ENCODE results near the gene CAB39L.

Gene CAB39L

DNA sequence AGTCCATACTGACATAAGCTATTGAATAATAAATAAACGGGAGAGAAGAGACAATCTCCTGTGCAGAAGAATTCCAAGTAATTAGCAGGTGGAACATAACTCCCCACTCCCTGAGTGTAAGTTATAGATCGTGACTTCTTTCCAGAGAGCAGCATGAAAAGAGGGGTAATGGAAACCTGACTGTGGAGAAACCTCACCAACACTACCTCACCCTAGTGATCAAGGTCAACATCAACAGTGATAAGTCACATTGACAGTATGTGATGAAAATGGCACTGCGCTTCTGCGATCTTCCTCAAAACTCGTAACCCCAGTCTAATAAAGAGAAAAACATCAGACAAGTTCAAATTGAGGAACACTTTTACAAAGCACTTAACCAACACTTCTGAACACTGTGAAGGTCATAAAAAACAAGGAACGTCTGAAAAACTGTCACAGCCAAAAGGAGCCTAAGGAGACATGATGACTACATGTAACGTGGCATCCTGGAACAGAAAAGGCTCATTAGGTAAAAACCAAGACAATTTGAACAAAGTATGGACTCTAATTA, 19.8 kb downstream of the CAB39L start:
- H2BK120ac ChIP-seq (ENCODE audit: low read depth, low read length) = no peak overlapping the region
- H3K4ac ChIP-seq (ENCODE audit: low read length) = no peak overlapping the region
- H2AK5ac ChIP-seq (ENCODE audit: low read depth, low read length) = no peak overlapping the region
- H2AFZ ChIP-seq (ENCODE audit: low read length) = no peak overlapping the region
- H3K14ac ChIP-seq (ENCODE audit: low read length) = no peak overlapping the region
- no peak overlapping the region for H2BK5ac ChIP-seq (ENCODE audit: low read length)
- H3K4me1 ChIP-seq (ENCODE audit: control insufficient read depth in 2 of 2, insufficient read depth in 1 of 2, low read depth in 1 of 2, low read length in 2 of 2) = peaks cover 2 to 6% of the 10 kb centered on the region in 2 donors
- no CpG with 5 or more reads among the region's 7 CpGs for WGBS, 2 donors (ENCODE audit: extremely low coverage in 2 of 2, insufficient read length in 2 of 2, insufficient replicate concordance in 1 of 2)
- DNase-seq (ENCODE audit: low spot score) = no peak
- H3K23ac ChIP-seq (ENCODE audit: low read depth, low read length, poor library complexity) = no peak overlapping the region
- H3K27me3 ChIP-seq (ENCODE audit: control insufficient read depth in 3 of 3, insufficient read depth in 3 of 3, low read depth in 1 of 3, low read length in 3 of 3) = no peaks in the 10 kb centered on the region
- H3K18ac ChIP-seq (ENCODE audit: low read length) = no peak overlapping the region
- H2BK12ac ChIP-seq (ENCODE audit: low read length) = no peak overlapping the region
- H3K4me2 ChIP-seq (ENCODE audit: insufficient read depth, low read length, poor library complexity, severe bottlenecking) = no peak overlapping the region
- no peaks in the 10 kb centered on the region for H3K36me3 ChIP-seq (replicated peaks in 1 of 2; ENCODE audit: control insufficient read depth in 2 of 2, insufficient read depth in 2 of 2, low read length in 2 of 2)
- no peak overlapping the region for H4K8ac ChIP-seq (ENCODE audit: low read depth, low read length)
- H3K4me3 ChIP-seq (ENCODE audit: low read length in 2 of 2) = no peak overlapping the region
- H3K27ac ChIP-seq (replicated peaks; ENCODE audit: low read length) = no peak overlapping the region
- no peaks in the 10 kb centered on the region for H3K79me1 ChIP-seq (ENCODE audit: low read depth, low read length)
- no peak overlapping the region for H4K91ac ChIP-seq (ENCODE audit: low read depth, low read length, poor library complexity)
- H3K9ac ChIP-seq (ENCODE audit: low read depth, low read length, poor library complexity) = no peak overlapping the region
- no peak overlapping the region for H2BK15ac ChIP-seq (ENCODE audit: low read length)
- no peaks in the 10 kb centered on the region for H3K9me3 ChIP-seq (replicated peaks in 1 of 2; ENCODE audit: control insufficient read depth in 2 of 2, insufficient read depth in 1 of 2, low read depth in 1 of 2, low read length in 2 of 2)

DNA sequence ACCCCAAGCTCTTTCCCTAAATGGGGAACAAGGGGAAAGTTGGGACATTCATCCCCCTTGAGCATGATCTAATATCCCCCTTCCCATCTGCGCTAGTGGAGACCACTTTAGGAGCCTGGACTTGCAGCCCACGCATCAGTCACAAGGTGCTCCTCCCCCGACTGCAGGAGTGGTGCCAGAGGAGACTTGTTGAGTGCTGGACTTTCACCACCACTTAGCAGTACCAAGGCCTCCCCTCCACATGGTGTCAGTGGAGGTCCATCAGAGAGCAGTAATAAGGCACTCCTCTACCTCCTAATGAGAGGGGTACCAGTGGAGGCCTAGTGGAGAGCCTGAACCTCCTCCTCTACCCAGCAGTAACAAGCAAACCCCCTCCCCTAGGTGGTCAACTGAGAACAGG, 22.5 kb downstream of the CAB39L start:
- H3K4me3 ChIP-seq (ENCODE audit: low read length in 2 of 2) = no peak overlapping the region
- no peak for DNase-seq (ENCODE audit: low spot score)
- H3K14ac ChIP-seq (ENCODE audit: low read length) = no peak overlapping the region
- peaks cover 2 to 6% of the 10 kb centered on the region in 2 donors for H3K4me1 ChIP-seq (ENCODE audit: control insufficient read depth in 2 of 2, insufficient read depth in 1 of 2, low read depth in 1 of 2, low read length in 2 of 2)
- H3K9me3 ChIP-seq (replicated peaks in 1 of 2; ENCODE audit: control insufficient read depth in 2 of 2, insufficient read depth in 1 of 2, low read depth in 1 of 2, low read length in 2 of 2) = no peaks in the 10 kb centered on the region
- H3K4ac ChIP-seq (ENCODE audit: low read length) = no peak overlapping the region
- no peaks in the 10 kb centered on the region for H3K27me3 ChIP-seq (ENCODE audit: control insufficient read depth in 3 of 3, insufficient read depth in 3 of 3, low read depth in 1 of 3, low read length in 3 of 3)
- H3K4me2 ChIP-seq (ENCODE audit: insufficient read depth, low read length, poor library complexity, severe bottlenecking) = no peak overlapping the region
- H3K79me1 ChIP-seq (ENCODE audit: low read depth, low read length) = no peaks in the 10 kb centered on the region
- H3K18ac ChIP-seq (ENCODE audit: low read length) = no peak overlapping the region
- no peak overlapping the region for H2BK120ac ChIP-seq (ENCODE audit: low read depth, low read length)
- H2BK15ac ChIP-seq (ENCODE audit: low read length) = no peak overlapping the region
- H2AK5ac ChIP-seq (ENCODE audit: low read depth, low read length) = no peak overlapping the region
- H3K27ac ChIP-seq (replicated peaks; ENCODE audit: low read length) = no peak overlapping the region
- no peak overlapping the region for H4K8ac ChIP-seq (ENCODE audit: low read depth, low read length)
- no peak overlapping the region for H3K9ac ChIP-seq (ENCODE audit: low read depth, low read length, poor library complexity)
- H3K36me3 ChIP-seq (replicated peaks in 1 of 2; ENCODE audit: control insufficient read depth in 2 of 2, insufficient read depth in 2 of 2, low read length in 2 of 2) = no peaks in the 10 kb centered on the region
- H2BK5ac ChIP-seq (ENCODE audit: low read length) = no peak overlapping the region
- H3K23ac ChIP-seq (ENCODE audit: low read depth, low read length, poor library complexity) = no peak overlapping the region
- no peak overlapping the region for H2AFZ ChIP-seq (ENCODE audit: low read length)
- H4K91ac ChIP-seq (ENCODE audit: low read depth, low read length, poor library complexity) = no peak overlapping the region
- H2BK12ac ChIP-seq (ENCODE audit: low read length) = no peak overlapping the region
- no CpG with 5 or more reads among the region's 3 CpGs for WGBS, 2 donors (ENCODE audit: extremely low coverage in 2 of 2, insufficient read length in 2 of 2, insufficient replicate concordance in 1 of 2)

DNA sequence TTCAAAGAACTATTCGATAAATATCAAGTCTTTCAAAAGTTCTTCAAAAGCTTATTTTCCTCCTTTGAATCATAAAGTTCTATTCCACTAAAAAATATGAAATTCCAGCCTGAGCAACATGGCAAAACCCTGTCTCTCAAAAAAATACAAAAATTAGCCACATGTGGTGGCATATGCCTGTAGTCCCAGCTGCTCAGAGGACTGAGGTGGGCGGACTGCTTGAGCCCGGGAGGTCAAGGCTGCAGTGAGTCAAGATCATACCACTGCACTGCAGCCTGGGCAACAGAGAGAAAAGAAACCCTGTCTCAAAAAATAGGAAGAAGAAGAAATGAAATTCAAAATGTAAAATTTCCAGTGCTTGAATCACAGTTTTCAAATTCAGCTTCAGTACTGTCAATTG, 24.6 kb downstream of the CAB39L start:
- Histone ChIP-seq H3K4ac (ENCODE audit: low read length) (no peak overlapping the region), H2AK5ac (ENCODE audit: low read depth, low read length) (no peak overlapping the region), H3K4me3 (ENCODE audit: low read length in 2 of 2) (no peak overlapping the region), H3K9ac (ENCODE audit: low read depth, low read length, poor library complexity) (no peak overlapping the region), H2BK120ac (ENCODE audit: low read depth, low read length) (no peak overlapping the region), H3K9me3 (replicated peaks in 1 of 2; ENCODE audit: control insufficient read depth in 2 of 2, insufficient read depth in 1 of 2, low read depth in 1 of 2, low read length in 2 of 2) (no peaks in the 10 kb centered on the region), H2BK5ac (ENCODE audit: low read length) (no peak overlapping the region), H3K36me3 (replicated peaks in 1 of 2; ENCODE audit: control insufficient read depth in 2 of 2, insufficient read depth in 2 of 2, low read length in 2 of 2) (no peaks in the 10 kb centered on the region), H3K27me3 (ENCODE audit: control insufficient read depth in 3 of 3, insufficient read depth in 3 of 3, low read depth in 1 of 3, low read length in 3 of 3) (no peaks in the 10 kb centered on the region), H4K91ac (ENCODE audit: low read depth, low read length, poor library complexity) (no peak overlapping the region), H2AFZ (ENCODE audit: low read length) (no peak overlapping the region), H3K4me2 (ENCODE audit: insufficient read depth, low read length, poor library complexity, severe bottlenecking) (no peak overlapping the region), H2BK15ac (ENCODE audit: low read length) (no peak overlapping the region), H3K23ac (ENCODE audit: low read depth, low read length, poor library complexity) (no peak overlapping the region), H2BK12ac (ENCODE audit: low read length) (no peak overlapping the region), H3K14ac (ENCODE audit: low read length) (no peak overlapping the region), H3K27ac (replicated peaks; ENCODE audit: low read length) (no peak overlapping the region), H3K79me1 (ENCODE audit: low read depth, low read length) (no peaks in the 10 kb centered on the region), H3K4me1 (ENCODE audit: control insufficient read depth in 2 of 2, insufficient read depth in 1 of 2, low read depth in 1 of 2, low read length in 2 of 2) (peaks cover 2 to 6% of the 10 kb centered on the region in 2 donors), H4K8ac (ENCODE audit: low read depth, low read length) (no peak overlapping the region), H3K18ac (ENCODE audit: low read length) (no peak overlapping the region)
- no CpG with 5 or more reads among the region's 3 CpGs for WGBS, 2 donors (ENCODE audit: extremely low coverage in 2 of 2, insufficient read length in 2 of 2, insufficient replicate concordance in 1 of 2)
- DNase-seq (ENCODE audit: low spot score) = no peak

DNA sequence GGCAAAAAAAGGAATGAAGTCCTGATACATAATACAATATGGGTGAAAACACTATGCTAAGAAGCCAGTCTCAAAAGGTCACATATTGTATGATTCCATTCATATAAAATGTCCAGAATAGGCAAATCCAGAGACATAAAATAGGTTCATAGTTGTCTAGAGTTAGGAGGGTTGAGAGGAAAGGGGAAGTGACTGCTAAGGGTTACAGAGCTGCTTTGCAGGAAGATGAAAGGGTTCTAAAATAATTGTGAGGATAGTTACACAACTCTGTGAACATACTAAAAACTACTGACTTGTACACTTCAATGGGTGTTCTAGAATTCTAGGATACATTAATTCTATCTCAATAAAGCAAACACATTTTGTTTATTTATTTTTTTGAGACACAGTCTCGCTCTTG, 25.7 kb downstream of the CAB39L start:
- Histone ChIP-seq H3K79me1 (ENCODE audit: low read depth, low read length) (no peaks in the 10 kb centered on the region), H3K4me3 (ENCODE audit: low read length in 2 of 2) (no peak overlapping the region), H2AFZ (ENCODE audit: low read length) (no peak overlapping the region), H3K4me2 (ENCODE audit: insufficient read depth, low read length, poor library complexity, severe bottlenecking) (no peak overlapping the region), H3K23ac (ENCODE audit: low read depth, low read length, poor library complexity) (no peak overlapping the region), H3K27ac (replicated peaks; ENCODE audit: low read length) (no peak overlapping the region), H2BK5ac (ENCODE audit: low read length) (no peak overlapping the region), H3K36me3 (replicated peaks in 1 of 2; ENCODE audit: control insufficient read depth in 2 of 2, insufficient read depth in 2 of 2, low read length in 2 of 2) (no peaks in the 10 kb centered on the region), H3K27me3 (ENCODE audit: control insufficient read depth in 3 of 3, insufficient read depth in 3 of 3, low read depth in 1 of 3, low read length in 3 of 3) (no peaks in the 10 kb centered on the region), H2BK120ac (ENCODE audit: low read depth, low read length) (no peak overlapping the region), H3K4me1 (ENCODE audit: control insufficient read depth in 2 of 2, insufficient read depth in 1 of 2, low read depth in 1 of 2, low read length in 2 of 2) (peaks cover 2 to 6% of the 10 kb centered on the region in 2 donors), H2AK5ac (ENCODE audit: low read depth, low read length) (no peak overlapping the region), H2BK12ac (ENCODE audit: low read length) (no peak overlapping the region), H2BK15ac (ENCODE audit: low read length) (no peak overlapping the region), H3K14ac (ENCODE audit: low read length) (no peak overlapping the region), H3K4ac (ENCODE audit: low read length) (no peak overlapping the region), H3K18ac (ENCODE audit: low read length) (no peak overlapping the region), H4K8ac (ENCODE audit: low read depth, low read length) (no peak overlapping the region), H3K9ac (ENCODE audit: low read depth, low read length, poor library complexity) (no peak overlapping the region), H4K91ac (ENCODE audit: low read depth, low read length, poor library complexity) (no peak overlapping the region), H3K9me3 (replicated peaks in 1 of 2; ENCODE audit: control insufficient read depth in 2 of 2, insufficient read depth in 1 of 2, low read depth in 1 of 2, low read length in 2 of 2) (no peaks in the 10 kb centered on the region)
- no peak for DNase-seq (ENCODE audit: low spot score)
- no CpG with 5 or more reads among the region's 1 CpG for WGBS, 2 donors (ENCODE audit: extremely low coverage in 2 of 2, insufficient read length in 2 of 2, insufficient replicate concordance in 1 of 2)
